HG03378 (cell line): ENCODE results near the gene SUGP2.

Experiments used
- ATAC-seq: cut with Tn5 transposase; IDR thresholded peaks from one replicate; pipeline ENCODE4 v1.9.1; 2021; ENCODE audit warnings: mild to moderate bottlenecking, moderate library complexity; ENCODE audit not compliant: unreplicated experiment

SUGP2 gene

GRCh38 chr19:19059837-19060611 lies 26.7 kb upstream of the SUGP2 start:
- ATAC-seq = no peak

- ATAC-seq = no peak
Observed at GRCh38 chr19:19059018-19059836, 25.9 kb upstream of the SUGP2 start.

DNA sequence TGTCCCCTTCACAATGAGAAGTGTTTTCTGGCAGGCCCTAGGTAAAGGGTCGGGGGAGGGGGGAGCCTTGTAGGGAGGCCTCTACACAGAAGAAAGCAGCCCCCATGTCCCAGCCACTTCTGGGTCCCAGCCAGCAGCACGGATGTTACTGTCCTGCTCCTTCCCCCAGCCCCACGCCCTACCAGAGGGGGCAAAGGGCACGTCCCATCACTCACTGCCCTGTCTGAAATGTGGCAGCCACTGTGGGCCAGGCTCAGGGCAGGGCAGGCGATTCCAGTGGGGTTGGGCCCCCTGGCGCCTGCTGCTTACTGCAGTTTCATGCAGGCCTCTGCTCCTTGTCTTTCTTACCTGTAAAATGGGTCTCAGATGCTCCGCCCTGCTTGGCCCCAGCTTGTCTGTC lies 24.4 kb upstream of the SUGP2 start:
- no peak for ATAC-seq

DNA sequence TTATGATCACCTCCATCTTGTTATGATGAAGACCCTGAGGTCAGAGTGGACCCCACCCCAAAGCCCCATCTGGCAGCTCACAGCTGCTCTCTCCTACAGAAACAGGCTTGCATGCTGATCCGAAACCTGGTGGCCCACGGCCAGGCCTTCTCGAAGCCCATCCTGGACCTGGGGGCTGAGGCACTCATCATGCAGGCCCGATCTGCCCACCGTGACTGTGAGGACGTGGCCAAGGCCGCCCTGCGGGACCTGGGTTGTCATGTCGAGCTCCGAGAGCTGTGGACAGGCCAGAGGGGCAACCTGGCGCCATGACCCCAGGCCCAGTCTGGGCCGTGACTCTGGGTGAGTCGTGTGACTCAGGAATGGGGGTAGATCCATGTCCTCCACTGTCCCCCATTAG lies 24.0 kb upstream of the SUGP2 start:
- ATAC-seq = no peak

- no peak for ATAC-seq
Observed at GRCh38 chr19:19056636-19057275, 23.4 kb upstream of the SUGP2 start.

GRCh38 chr19:19055701-19056100 lies 22.4 kb upstream of the SUGP2 start:
- no peak for ATAC-seq

GRCh38 chr19:19054939-19055440 lies 21.7 kb upstream of the SUGP2 start:
- ATAC-seq = no peak

DNA sequence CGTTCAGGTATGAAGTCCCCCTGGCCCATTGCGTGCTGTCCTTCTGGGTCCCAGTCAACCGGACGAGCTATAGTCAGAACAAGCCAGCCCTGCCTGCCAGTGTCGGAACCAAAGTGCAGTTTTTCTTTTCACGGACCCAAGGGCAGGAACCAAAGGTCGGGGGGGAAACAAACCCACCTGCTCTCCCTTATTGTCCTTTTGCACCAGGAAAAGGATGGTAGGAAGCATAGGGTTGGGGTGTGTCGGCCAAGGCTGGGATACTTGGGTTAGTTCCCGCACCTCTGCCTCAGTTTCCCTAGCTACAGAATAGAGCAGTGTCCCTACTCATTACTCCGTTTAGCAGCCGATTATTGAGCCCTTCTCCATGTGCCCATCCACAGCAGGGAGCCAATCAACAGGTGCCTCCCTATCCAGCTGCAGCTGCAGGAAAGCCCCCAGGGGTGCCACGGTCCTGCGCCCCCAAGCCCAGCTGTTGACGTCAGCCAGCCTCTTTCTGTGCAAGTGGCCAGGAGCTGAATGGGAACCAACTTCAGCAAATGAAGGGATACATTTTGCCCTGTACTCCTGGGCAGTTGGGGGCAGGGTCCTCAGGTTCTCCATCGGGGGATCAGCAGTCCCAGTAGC lies 21.1 kb upstream of the SUGP2 start:
- no peak for ATAC-seq

- ATAC-seq = no peak
Observed at GRCh38 chr19:19053508-19054314, 20.4 kb upstream of the SUGP2 start.

DNA sequence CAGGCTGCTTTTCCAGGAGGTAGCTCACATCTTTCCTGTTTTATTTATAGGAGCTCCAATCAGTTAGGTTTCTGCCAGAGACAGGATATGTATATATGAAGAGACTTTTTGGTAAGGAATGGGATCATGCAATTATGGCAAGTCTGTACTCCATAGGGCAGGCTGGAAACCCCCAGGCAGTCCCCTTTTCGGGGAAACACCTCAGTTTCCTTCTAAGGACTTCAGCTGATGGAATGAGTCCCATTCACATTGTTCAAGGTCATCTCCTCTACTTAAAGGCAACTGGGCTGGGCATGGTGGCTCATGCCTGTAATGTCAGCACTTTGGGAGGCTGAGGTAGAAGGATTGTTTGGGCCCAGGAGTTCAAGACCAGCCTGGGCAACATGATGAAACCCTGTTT lies 19.6 kb upstream of the SUGP2 start:
- no peak for ATAC-seq

GRCh38 chr19:19051478-19052213 lies 18.3 kb upstream of the SUGP2 start:
- no peak for ATAC-seq

GRCh38 chr19:19050731-19051130 lies 17.4 kb upstream of the SUGP2 start:
- no peak for ATAC-seq

- ATAC-seq = no peak
Observed at GRCh38 chr19:19050104-19050503, 16.8 kb upstream of the SUGP2 start.

DNA sequence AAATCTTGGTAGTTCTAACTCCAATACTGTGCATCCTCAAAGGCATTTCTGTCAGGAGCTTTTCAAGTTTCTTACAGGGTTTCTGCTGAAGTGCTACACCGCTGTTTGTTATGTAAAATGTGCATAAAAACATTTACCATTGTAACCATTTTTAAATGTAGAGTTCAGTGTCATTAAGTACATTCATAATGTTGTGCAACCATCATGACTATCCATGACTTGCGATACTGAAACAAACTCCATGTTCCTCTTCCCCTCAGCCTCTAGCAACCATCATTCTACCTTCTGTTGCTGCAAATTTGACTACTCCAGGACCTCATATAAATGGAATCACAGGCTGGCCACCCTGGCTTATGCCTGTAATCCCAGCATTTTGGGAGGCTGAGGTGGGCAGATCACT lies 16.1 kb upstream of the SUGP2 start:
- no peak for ATAC-seq

DNA sequence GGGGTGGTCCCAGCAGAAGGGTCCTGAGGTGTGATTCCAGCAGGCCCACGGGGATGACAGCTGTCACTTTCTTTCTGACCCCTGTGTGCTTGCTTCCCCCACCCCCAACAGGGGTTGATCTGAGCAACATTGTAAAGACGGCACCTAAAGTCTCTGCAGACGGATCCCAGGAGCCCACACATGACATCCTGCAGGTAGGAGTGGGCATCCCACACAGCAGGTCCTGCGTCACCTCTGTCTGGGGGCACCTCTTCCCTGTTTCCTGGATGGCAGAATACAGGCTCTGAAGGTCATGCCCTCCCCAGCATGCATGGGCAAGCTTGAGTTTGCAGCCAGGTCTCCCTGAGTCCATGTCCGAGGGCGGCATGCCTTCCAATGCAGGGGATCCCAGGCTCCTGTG lies 10.6 kb upstream of the SUGP2 start:
- ATAC-seq = no peak

GRCh38 chr19:19043481-19043880 lies 10.2 kb upstream of the SUGP2 start:
- ATAC-seq = no peak

GRCh38 chr19:19042732-19043280 lies 9.5 kb upstream of the SUGP2 start:
- ATAC-seq = no peak

- ATAC-seq = no peak
Observed at GRCh38 chr19:19040417-19040816, 7.1 kb upstream of the SUGP2 start.

- no peak for ATAC-seq
Observed at GRCh38 chr19:19039901-19040300, 6.6 kb upstream of the SUGP2 start.
